Thoracic aorta (tissue), 2 donors: ENCODE results near the gene PDSS1. TPM values are rescaled to one million over a fixed set of nuclear protein-coding genes. Genes with fewer than 3 reads are reported as not detected.

Source experiments
- ATAC-seq: fragments of 150-250 bp; one replicate; pipeline ENCODE4 v1.8.0; 2017; ENCODE audit warnings: low read depth; ENCODE audit not compliant: insufficient number of reproducible peaks, low FRiP score
- DNase-seq: peaks from one replicate; pipeline ENCODE4 v3.0.0-alpha.2; 2020; ENCODE audit warnings: low spot score
- H3K27ac ChIP-seq, 2 donors: fragments of 200-600 bp; sonication (generic); 1 replicate in 1 of 2; 2 replicates in 1 of 2; pipeline ENCODE4 v1.5.1; 2016; ENCODE audit warnings: mild to moderate bottlenecking in 2 of 2, moderate library complexity in 2 of 2
- H3K27me3 ChIP-seq: fragments of 200-600 bp; sonication (generic); replicated peaks from 2 replicates; pipeline ENCODE4 v1.6.0; 2016; ENCODE audit warnings: mild to moderate bottlenecking; ENCODE audit not compliant: insufficient read depth
- H3K36me3 ChIP-seq: fragments of 200-600 bp; sonication (generic); one replicate; pipeline ENCODE4 v1.5.1; 2016
- H3K4me1 ChIP-seq, 2 donors: fragments of 200-600 bp; sonication (generic); 1 replicate in 1 of 2; 2 replicates in 1 of 2; pipeline versions ENCODE4 v1.5.1 to v1.6.0; 2016; ENCODE audit warnings: low read depth in 2 of 2, mild to moderate bottlenecking in 1 of 2; ENCODE audit not compliant: control insufficient read depth in 1 of 2
- H3K4me3 ChIP-seq: fragments of 200-600 bp; sonication (generic); 2 replicates; pipeline ENCODE4 v1.5.1; 2016; ENCODE audit warnings: mild to moderate bottlenecking
- H3K9me3 ChIP-seq: fragments of 200-600 bp; sonication (generic); 2 replicates; pipeline ENCODE4 v1.5.1; 2016
- CTCF ChIP-seq: fragments of 200-600 bp; sonication (generic); IDR thresholded peaks from one replicate; pipeline ENCODE4 v1.5.1; 2019; ENCODE audit warnings: antibody characterized with exemption
- total RNA-seq, 2 donors: library from RNA; depleted of rRNA; stranded (reverse); fragments of >200 nt; gene quantifications; one replicate each; pipeline versions ENCODE4 v1.1.0 to v1.2.3, GENCODE V29; 2016

Gene PDSS1
- total RNA-seq, 2 donors from 2014 or later = 2.0 to 5.4 TPM

- Histone ChIP-seq H3K27ac (no peak overlapping the region), H3K4me3 (no peak overlapping the region), H3K36me3 (no peaks in the 10 kb centered on the region), H3K9me3 (no peaks in the 10 kb centered on the region), H3K4me1 (no peaks in the 10 kb centered on the region), H3K27me3 (no peaks in the 10 kb centered on the region)
- no peak for ATAC-seq
- no peak for TF ChIP-seq CTCF
- DNase-seq = no peak
Observed at GRCh38 chr10:26714415-26715136, 17.1 kb downstream of the PDSS1 start.

GRCh38 chr10:26715137-26715487 lies 17.6 kb downstream of the PDSS1 start:
- Histone ChIP-seq H3K27me3 (no peaks in the 10 kb centered on the region), H3K9me3 (no peaks in the 10 kb centered on the region), H3K27ac (no peak overlapping the region), H3K36me3 (no peaks in the 10 kb centered on the region), H3K4me3 (no peak overlapping the region), H3K4me1 (no peaks in the 10 kb centered on the region)
- no peak for DNase-seq
- TF ChIP-seq CTCF = no peak
- ATAC-seq = no peak

GRCh38 chr10:26717476-26717875 lies 20.0 kb downstream of the PDSS1 start:
- no peaks in the 10 kb centered on the region for H3K4me1 ChIP-seq
- H3K36me3 ChIP-seq = no peaks in the 10 kb centered on the region
- DNase-seq = no peak
- no peak overlapping the region for H3K4me3 ChIP-seq
- H3K9me3 ChIP-seq = no peaks in the 10 kb centered on the region
- TF ChIP-seq CTCF = no peak
- H3K27me3 ChIP-seq = no peaks in the 10 kb centered on the region
- no peak for ATAC-seq
- no peak overlapping the region for H3K27ac ChIP-seq

- H3K4me3 ChIP-seq = no peak overlapping the region
- H3K36me3 ChIP-seq = peaks cover 6% of the 10 kb centered on the region
- H3K4me1 ChIP-seq = no peaks in the 10 kb centered on the region
- TF ChIP-seq CTCF = no peak
- H3K27me3 ChIP-seq = no peaks in the 10 kb centered on the region
- no peak overlapping the region for H3K27ac ChIP-seq
- no peaks in the 10 kb centered on the region for H3K9me3 ChIP-seq
- DNase-seq (no peak), ATAC-seq (no peak)
Observed at GRCh38 chr10:26721561-26721960, 24.1 kb downstream of the PDSS1 start.

GRCh38 chr10:26723016-26723415 lies 25.5 kb downstream of the PDSS1 start:
- H3K36me3 ChIP-seq = peaks cover 6% of the 10 kb centered on the region

More at GRCh38 chr10:26723016-26723415, 25.5 kb downstream of the PDSS1 start:
- H3K4me1 ChIP-seq = no peaks in the 10 kb centered on the region
- no peak for DNase-seq
- H3K4me3 ChIP-seq = no peak overlapping the region
- TF ChIP-seq CTCF = no peak
- H3K9me3 ChIP-seq = no peaks in the 10 kb centered on the region
- no peaks in the 10 kb centered on the region for H3K27me3 ChIP-seq
- no peak overlapping the region for H3K27ac ChIP-seq
- no peak for ATAC-seq
